ENCODE measurements around the gene CXXC5.
A peak's percentile ranks its signal among the peaks of the same experiment; 100 is the strongest.

Gene CXXC5

GRCh38 chr5:139638736-139639618 is 9.2 kb upstream of the CXXC5 start:
- DNase-seq = peak in 1 of 2 experiments; percentile 55

- DNase-seq = no peak
These were observed 8.3 kb upstream of the CXXC5 start for GRCh38 chr5:139639619-139640380.

- DNase-seq = no peak
These were observed 7.6 kb upstream of the CXXC5 start for GRCh38 chr5:139640421-139641115.

- no peak for DNase-seq
These were observed 6.8 kb upstream of the CXXC5 start for GRCh38 chr5:139641116-139642080.

GRCh38 chr5:139642213-139642612 is 5.9 kb upstream of the CXXC5 start:
- DNase-seq = no peak

GRCh38 chr5:139642891-139643871 is 5.0 kb upstream of the CXXC5 start:
- no peak for DNase-seq

- no peak for DNase-seq
These were observed 4.1 kb upstream of the CXXC5 start for GRCh38 chr5:139644001-139644456.

GRCh38 chr5:139644646-139645429 is 3.3 kb upstream of the CXXC5 start:
- DNase-seq = no peak

- no peak for DNase-seq
These were observed 2.7 kb upstream of the CXXC5 start for GRCh38 chr5:139645430-139645871.

- DNase-seq = no peak
These were observed 2.0 kb upstream of the CXXC5 start for GRCh38 chr5:139646111-139646510.

- DNase-seq = no peak
These were observed 1.1 kb upstream of the CXXC5 start for GRCh38 chr5:139646912-139647505.

GRCh38 chr5:139647506-139648204 is 494 bp upstream of the CXXC5 start:
- no peak for DNase-seq

GRCh38 chr5:139649082-139649991 is 1.2 kb downstream of the CXXC5 start:
- no peak for DNase-seq

- no peak for DNase-seq
These were observed 2.0 kb downstream of the CXXC5 start for GRCh38 chr5:139650031-139650688.

- DNase-seq = no peak
These were observed 2.5 kb downstream of the CXXC5 start for GRCh38 chr5:139650689-139651042.

GRCh38 chr5:139651043-139651834 is 3.1 kb downstream of the CXXC5 start:
- DNase-seq = no peak

Data from NCI-H187 (cell line).